SW480 (cell line): ENCODE data around the gene UIMC1.
"Not testable (repeated sequence)": the region's sequence is repeated elsewhere in the genome, so short reads cannot be mapped to it uniquely, and the experiment has no call there.

ENCODE experiments used
- DNase-seq: peaks from one replicate; pipeline ENCODE4 v3.0.0-alpha.2; 2016; ENCODE audit warnings: low spot score

The UIMC1 gene

GRCh38 chr5:176883700-176884570, 122.6 kb downstream of the UIMC1 start:
- no peak for DNase-seq

- no peak for DNase-seq
These were observed 124.0 kb downstream of the UIMC1 start for GRCh38 chr5:176882567-176882903.

- no peak for DNase-seq
These were observed 124.6 kb downstream of the UIMC1 start for GRCh38 chr5:176881816-176882566.

- DNase-seq: no peak
These were observed 125.4 kb downstream of the UIMC1 start for GRCh38 chr5:176881021-176881749.

GRCh38 chr5:176880366-176881020, 126.1 kb downstream of the UIMC1 start:
- no peak for DNase-seq

- DNase-seq: no peak
These were observed 126.8 kb downstream of the UIMC1 start for GRCh38 chr5:176879663-176880361.

GRCh38 chr5:176878906-176879662, 127.5 kb downstream of the UIMC1 start:
- no peak for DNase-seq

GRCh38 chr5:176878463-176878862, 128.1 kb downstream of the UIMC1 start:
- no peak for DNase-seq

GRCh38 chr5:176877793-176878331, 128.7 kb downstream of the UIMC1 start:
- DNase-seq: no peak

GRCh38 chr5:176876506-176877431, 129.8 kb downstream of the UIMC1 start:
- DNase-seq: no peak

- no peak for DNase-seq
These were observed 130.6 kb downstream of the UIMC1 start for GRCh38 chr5:176875783-176876505.

- no peak for DNase-seq
These were observed 131.5 kb downstream of the UIMC1 start for GRCh38 chr5:176875014-176875550.

GRCh38 chr5:176874198-176874780, 132.3 kb downstream of the UIMC1 start:
- no peak for DNase-seq

- DNase-seq: no peak
These were observed 132.9 kb downstream of the UIMC1 start for GRCh38 chr5:176873541-176874172.

GRCh38 chr5:176873011-176873410, 133.6 kb downstream of the UIMC1 start:
- DNase-seq: not testable (repeated sequence)

- not testable (repeated sequence) for DNase-seq
These were observed 134.0 kb downstream of the UIMC1 start for GRCh38 chr5:176872586-176872985.

GRCh38 chr5:176870644-176871043, 135.9 kb downstream of the UIMC1 start:
- not testable (repeated sequence) for DNase-seq
